Neural cell (in vitro differentiated cells): ENCODE measurements around the gene KCNQ5. TPM values are rescaled to one million over a fixed set of nuclear protein-coding genes. Genes with fewer than 3 reads are reported as not detected.

Experiments used
- H2AFZ ChIP-seq: fragments of 200-600, 300-800 bp; sonication (generic), shearing (Covaris generic); 2 replicates; pipeline ENCODE4 v1.6.0; 2014; ENCODE audit warnings: low read depth, mild to moderate bottlenecking, antibody characterized with exemption, low read length, moderate library complexity
- H3F3A ChIP-seq: fragments of 200-600 bp; shearing (Covaris generic); 2 replicates; pipeline ENCODE4 v1.6.1; 2016; ENCODE audit warnings: mild to moderate bottlenecking, moderate library complexity, mixed read lengths, antibody characterized with exemption, low read length; ENCODE audit not compliant: insufficient read depth, poor library complexity, severe bottlenecking
- H3K27ac ChIP-seq: fragments of 200-600, 300-800 bp; sonication (generic), shearing (Covaris generic); 2 replicates; pipeline ENCODE4 v1.5.1; 2014; ENCODE audit warnings: mild to moderate bottlenecking, low read length, moderate library complexity
- H3K27me3 ChIP-seq: fragments of 300-800, 200-600 bp; sonication (generic), shearing (Covaris generic); 2 replicates; pipeline ENCODE4 v1.6.0; 2014; ENCODE audit warnings: mild to moderate bottlenecking, low read depth, low read length, moderate library complexity; ENCODE audit not compliant: insufficient read depth
- H3K36me3 ChIP-seq: fragments of 300-800, 200-600 bp; sonication (generic), shearing (Covaris generic); 2 replicates; pipeline ENCODE4 v1.5.1; 2014; ENCODE audit warnings: mild to moderate bottlenecking, antibody characterized with exemption, low read length, moderate library complexity; ENCODE audit not compliant: insufficient read depth
- H3K4me2 ChIP-seq: fragments of 300-800, 200-600 bp; sonication (generic), shearing (Covaris generic); 2 replicates; pipeline ENCODE4 v1.6.0; 2014; ENCODE audit warnings: mild to moderate bottlenecking, low read length
- H3K4me3 ChIP-seq: fragments of 300-800, 200-600 bp; sonication (generic), shearing (Covaris generic); 2 replicates; pipeline ENCODE4 v1.5.1; 2014; ENCODE audit warnings: mild to moderate bottlenecking, low read length, moderate library complexity
- H3K79me2 ChIP-seq: fragments of 200-600 bp; shearing (Covaris generic); replicated peaks from 2 replicates; pipeline ENCODE4 v1.6.0; 2014; ENCODE audit warnings: mild to moderate bottlenecking, low read length, moderate library complexity; ENCODE audit not compliant: insufficient read depth
- H3K9ac ChIP-seq: fragments of 300-800, 200-600 bp; sonication (generic), shearing (Covaris generic); 2 replicates; pipeline ENCODE4 v1.6.1; 2016; ENCODE audit warnings: mild to moderate bottlenecking, low read length, mixed read lengths
- H3K9me2 ChIP-seq: fragments of 200-600 bp; shearing (Covaris generic); 2 replicates; pipeline ENCODE4 v1.6.1; 2016; ENCODE audit warnings: mild to moderate bottlenecking, low read length, mixed read lengths; ENCODE audit not compliant: insufficient read depth
- H3K9me3 ChIP-seq: fragments of 200-600, 300-800 bp; sonication (generic), shearing (Covaris generic); 2 replicates; pipeline ENCODE4 v1.6.1; 2016; ENCODE audit warnings: mild to moderate bottlenecking, mixed run types, low read length, moderate library complexity, mixed read lengths
- H4K20me1 ChIP-seq: fragments of 200-600 bp; shearing (Covaris generic); 2 replicates; pipeline ENCODE4 v1.6.1; 2016; ENCODE audit warnings: mild to moderate bottlenecking, mixed run types; ENCODE audit not compliant: insufficient read depth
- EP300 ChIP-seq: fragments of 450-650 bp; conservative IDR thresholded peaks from 2 replicates; pipeline ENCODE4 v1.6.1; 2014; ENCODE audit warnings: antibody characterized with exemption, mild to moderate bottlenecking, moderate library complexity; ENCODE audit not compliant: poor library complexity, severe bottlenecking
- EZH2 ChIP-seq: fragments of 200-600, 300-800 bp; shearing (Covaris generic), sonication (generic); IDR thresholded peaks from 2 replicates; pipeline ENCODE4 v1.6.1; 2014; ENCODE audit warnings: antibody characterized with exemption, low read length, borderline replicate concordance, mild to moderate bottlenecking; ENCODE audit not compliant: insufficient read depth, poor library complexity, severe bottlenecking
- MXI1 ChIP-seq: fragments of 450-650 bp; conservative IDR thresholded peaks from 2 replicates; pipeline ENCODE4 v1.6.1; 2014; ENCODE audit warnings: antibody characterized with exemption, mild to moderate bottlenecking; ENCODE audit not compliant: poor library complexity, severe bottlenecking
- POLR2AphosphoS5 ChIP-seq: IDR thresholded peaks from 2 replicates; pipeline ENCODE4 v1.6.1; 2012
- RAD21 ChIP-seq: fragments of 450-650 bp; conservative IDR thresholded peaks from 2 replicates; pipeline ENCODE4 v1.6.1; 2014; ENCODE audit warnings: antibody characterized with exemption, mild to moderate bottlenecking, moderate library complexity
- REST ChIP-seq: IDR thresholded peaks from 2 replicates; pipeline ENCODE4 v1.6.1; 2012; ENCODE audit warnings: borderline replicate concordance
- SMC3 ChIP-seq: fragments of 450-650 bp; conservative IDR thresholded peaks from 2 replicates; pipeline ENCODE4 v1.6.1; 2014; ENCODE audit warnings: antibody characterized with exemption, mild to moderate bottlenecking, moderate library complexity; ENCODE audit not compliant: poor library complexity
- TAF1 ChIP-seq: IDR thresholded peaks from 2 replicates; pipeline ENCODE4 v1.6.1; 2012; ENCODE audit warnings: low read depth
- polyA plus RNA-seq: library from polyadenylated mRNA; depleted of rRNA; stranded (reverse); fragments of >200 nt; gene quantifications from 2 replicates; pipeline ENCODE4 v1.2.3, GENCODE V29; 2014
- TF ChIP-seq, protein P1 (sequence below): fragments of 450-650 bp; IDR thresholded peaks from 2 replicates; pipeline ENCODE4 v1.5.1; 2014; ENCODE audit warnings: antibody characterized with exemption, mild to moderate bottlenecking, moderate library complexity; ENCODE audit not compliant: poor library complexity, severe bottlenecking

Gene KCNQ5
- polyA plus RNA-seq, 1 donor from 2014 or later = 0.30 TPM

- H3K4me3 ChIP-seq = no peak overlapping the region
- no peaks in the 10 kb centered on the region for H3K27me3 ChIP-seq
- H3K4me2 ChIP-seq = no peak overlapping the region
- no peaks in the 10 kb centered on the region for H4K20me1 ChIP-seq
- no peaks in the 10 kb centered on the region for H3K36me3 ChIP-seq
- H3F3A ChIP-seq = no peaks in the 10 kb centered on the region
- H3K9ac ChIP-seq = no peak overlapping the region
- no peak overlapping the region for H2AFZ ChIP-seq
- no peaks in the 10 kb centered on the region for H3K9me2 ChIP-seq
- TF ChIP-seq MXI1 = no peak
- TF ChIP-seq TAF1 = no peak
- TF ChIP-seq EZH2 = no peak
- TF ChIP-seq SMC3 = no peak
- TF ChIP-seq RAD21 = no peak
- H3K27ac ChIP-seq = no peak overlapping the region
- H3K9me3 ChIP-seq = no peaks in the 10 kb centered on the region
- no peaks in the 10 kb centered on the region for H3K79me2 ChIP-seq
These were observed 18.2 kb downstream of the KCNQ5 start for GRCh38 chr6:72639920-72640614.

DNA sequence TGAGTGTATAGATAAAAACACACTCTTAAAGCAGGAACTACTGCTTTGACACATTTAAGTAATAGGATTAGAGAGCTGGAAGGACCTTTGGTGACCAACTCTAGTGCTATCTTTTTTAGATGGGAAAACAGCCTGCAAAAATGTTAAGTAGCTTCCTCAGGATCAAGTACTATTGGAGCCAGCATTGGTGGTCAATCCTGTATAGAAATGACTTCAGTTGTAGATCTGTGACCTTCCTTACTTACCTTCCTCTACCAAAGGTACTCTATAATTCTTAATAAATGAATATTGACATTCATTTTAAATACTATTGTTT, 18.7 kb downstream of the KCNQ5 start:
- no peak overlapping the region for H3K4me3 ChIP-seq
- no peaks in the 10 kb centered on the region for H4K20me1 ChIP-seq
- H3K9me3 ChIP-seq = no peaks in the 10 kb centered on the region
- H3K4me2 ChIP-seq = no peak overlapping the region
- H3K27me3 ChIP-seq = no peaks in the 10 kb centered on the region
- no peak overlapping the region for H3K9ac ChIP-seq
- H3K9me2 ChIP-seq = no peaks in the 10 kb centered on the region
- H3K36me3 ChIP-seq = no peaks in the 10 kb centered on the region
- no peaks in the 10 kb centered on the region for H3F3A ChIP-seq
- TF ChIP-seq SMC3 (no peak), EP300 (no peak), EZH2 (no peak), POLR2AphosphoS5 (no peak), RAD21 (no peak), MXI1 (no peak), REST (no peak)
- TF ChIP-seq, protein P1, sequence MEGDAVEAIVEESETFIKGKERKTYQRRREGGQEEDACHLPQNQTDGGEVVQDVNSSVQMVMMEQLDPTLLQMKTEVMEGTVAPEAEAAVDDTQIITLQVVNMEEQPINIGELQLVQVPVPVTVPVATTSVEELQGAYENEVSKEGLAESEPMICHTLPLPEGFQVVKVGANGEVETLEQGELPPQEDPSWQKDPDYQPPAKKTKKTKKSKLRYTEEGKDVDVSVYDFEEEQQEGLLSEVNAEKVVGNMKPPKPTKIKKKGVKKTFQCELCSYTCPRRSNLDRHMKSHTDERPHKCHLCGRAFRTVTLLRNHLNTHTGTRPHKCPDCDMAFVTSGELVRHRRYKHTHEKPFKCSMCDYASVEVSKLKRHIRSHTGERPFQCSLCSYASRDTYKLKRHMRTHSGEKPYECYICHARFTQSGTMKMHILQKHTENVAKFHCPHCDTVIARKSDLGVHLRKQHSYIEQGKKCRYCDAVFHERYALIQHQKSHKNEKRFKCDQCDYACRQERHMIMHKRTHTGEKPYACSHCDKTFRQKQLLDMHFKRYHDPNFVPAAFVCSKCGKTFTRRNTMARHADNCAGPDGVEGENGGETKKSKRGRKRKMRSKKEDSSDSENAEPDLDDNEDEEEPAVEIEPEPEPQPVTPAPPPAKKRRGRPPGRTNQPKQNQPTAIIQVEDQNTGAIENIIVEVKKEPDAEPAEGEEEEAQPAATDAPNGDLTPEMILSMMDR = no peak
- no peaks in the 10 kb centered on the region for H3K79me2 ChIP-seq
- H2AFZ ChIP-seq = no peak overlapping the region
- no peak overlapping the region for H3K27ac ChIP-seq
